ENCODE measurements around the gene KLF7.
A peak's percentile ranks its signal among the peaks of the same experiment; 100 is the strongest.

The KLF7 gene

DNA sequence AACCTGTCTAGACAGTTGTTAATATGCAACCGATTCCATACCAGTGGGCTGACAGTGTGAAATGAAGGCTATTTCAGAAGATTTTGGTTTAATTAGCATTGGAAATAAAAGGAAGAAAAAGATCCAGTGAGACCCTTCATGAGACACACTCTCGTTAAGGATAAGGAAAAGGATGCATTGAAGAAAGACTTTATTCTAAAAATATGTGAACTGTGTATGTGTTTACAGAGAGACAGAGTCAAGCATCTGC lies 2.1 kb downstream of the KLF7 start:
- H3K4me3 ChIP-seq (ENCODE audit: control insufficient read depth, low read depth, low read length), result peak overlapping the region; percentile 89
- DNase-seq (ENCODE audit: low read depth), result no peak
- TF ChIP-seq CTCF (IDR thresholded peaks at IDR 0.05; ENCODE audit: control insufficient read depth, insufficient read depth, low read depth, low read length, missing control alignments), result no peak

DNA sequence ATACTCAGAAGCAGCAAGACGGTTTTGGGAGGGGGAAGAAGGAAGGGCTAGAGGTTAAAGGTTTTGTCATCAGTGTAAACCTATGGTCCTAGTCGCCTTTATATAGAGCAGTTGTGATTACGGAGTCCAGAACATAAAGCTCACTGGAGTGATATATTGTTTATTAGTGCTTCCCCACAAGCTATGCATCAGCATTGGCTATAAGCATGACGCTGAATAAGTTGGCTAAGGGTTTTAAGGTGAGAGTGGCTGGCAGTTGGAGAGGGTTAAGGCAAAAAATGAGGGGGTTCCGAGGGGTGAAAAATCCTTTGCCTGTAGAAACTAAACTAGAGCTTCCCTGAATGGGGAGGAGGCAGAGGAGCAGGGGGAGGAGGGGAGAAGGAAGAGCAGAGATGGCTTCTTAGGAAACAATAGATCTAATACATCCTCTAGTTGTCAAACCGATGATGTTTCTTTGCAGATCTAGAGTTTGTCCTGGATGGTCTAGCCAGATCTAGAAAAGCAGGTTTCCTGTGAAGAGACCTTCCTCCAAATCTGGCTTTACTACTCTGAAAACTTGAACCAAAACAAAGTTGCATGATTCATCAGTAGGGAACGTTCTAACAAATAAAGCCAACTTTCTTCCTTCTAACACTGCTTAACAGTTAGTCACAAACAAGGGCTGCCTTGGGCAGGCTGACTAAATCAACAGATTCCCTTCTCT lies 2.5 kb downstream of the KLF7 start:
- peak overlapping the region; percentile 89 for H3K4me3 ChIP-seq (ENCODE audit: control insufficient read depth, low read depth, low read length)
- DNase-seq (ENCODE audit: low read depth), result peak; percentile 72
- TF ChIP-seq CTCF (IDR thresholded peaks at IDR 0.05; ENCODE audit: control insufficient read depth, insufficient read depth, low read depth, low read length, missing control alignments), result no peak

- peak overlapping the region; percentile 89 for H3K4me3 ChIP-seq (ENCODE audit: control insufficient read depth, low read depth, low read length)
- no peak for DNase-seq (ENCODE audit: low read depth)
- TF ChIP-seq CTCF (IDR thresholded peaks at IDR 0.05; ENCODE audit: control insufficient read depth, insufficient read depth, low read depth, low read length, missing control alignments), result no peak
Measured at GRCh38 chr2:207162316-207162715, 3.4 kb downstream of the KLF7 start.

DNA sequence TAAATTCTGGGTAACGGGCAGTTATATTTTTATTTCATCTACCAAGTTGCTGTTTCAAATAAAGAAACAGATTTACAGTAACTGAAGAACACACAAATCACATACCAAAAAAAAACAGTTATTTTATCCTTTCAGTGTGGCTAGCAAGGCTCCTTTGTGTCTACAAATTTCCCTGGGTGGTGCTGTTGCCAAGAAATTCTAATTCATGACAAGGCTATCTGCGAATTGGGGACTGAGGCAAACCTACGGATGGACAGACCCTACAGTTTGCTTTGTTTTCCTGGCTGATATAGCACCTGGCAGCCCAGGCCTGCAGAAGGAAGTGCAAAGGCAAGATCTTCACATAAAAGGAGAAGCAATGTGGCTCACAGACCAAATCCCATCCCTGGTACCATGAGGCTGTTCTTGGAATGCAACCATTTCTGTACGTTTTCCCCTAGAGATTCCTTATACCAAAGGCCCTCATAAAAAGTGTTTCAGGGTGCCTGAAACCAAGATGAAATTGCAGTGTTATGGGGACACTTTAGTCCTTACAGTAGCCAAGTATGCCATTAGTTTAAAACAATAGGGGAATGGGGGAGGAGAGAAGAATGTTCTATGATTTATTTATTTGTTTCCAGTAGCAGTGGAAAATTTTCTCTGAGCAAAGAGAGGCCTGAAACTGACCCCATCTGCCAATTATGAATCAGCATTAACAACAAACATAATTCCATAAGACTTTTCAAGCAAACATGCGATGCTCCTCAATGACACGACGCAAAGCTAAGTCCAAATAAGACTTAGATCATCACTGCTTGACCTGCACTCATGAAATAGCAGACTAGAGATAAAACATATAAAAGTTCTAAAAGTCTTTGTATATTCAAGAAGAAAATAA lies 4.3 kb downstream of the KLF7 start:
- DNase-seq (ENCODE audit: low read depth), result no peak
- H3K4me3 ChIP-seq (ENCODE audit: control insufficient read depth, low read depth, low read length), result no peak overlapping the region; the same call in 1 of the 2 replicates

GRCh38 chr2:207160115-207160514 lies 5.6 kb downstream of the KLF7 start:
- no peak for TF ChIP-seq CTCF (IDR thresholded peaks at IDR 0.05; ENCODE audit: control insufficient read depth, insufficient read depth, low read depth, low read length, missing control alignments)
- no peak for DNase-seq (ENCODE audit: low read depth)
- H3K4me3 ChIP-seq (ENCODE audit: control insufficient read depth, low read depth, low read length), result no peak overlapping the region

More for the DNA sequence above, 4.3 kb downstream of the KLF7 start:
- no peak for TF ChIP-seq CTCF (IDR thresholded peaks at IDR 0.05; ENCODE audit: control insufficient read depth, insufficient read depth, low read depth, low read length, missing control alignments)

DNA sequence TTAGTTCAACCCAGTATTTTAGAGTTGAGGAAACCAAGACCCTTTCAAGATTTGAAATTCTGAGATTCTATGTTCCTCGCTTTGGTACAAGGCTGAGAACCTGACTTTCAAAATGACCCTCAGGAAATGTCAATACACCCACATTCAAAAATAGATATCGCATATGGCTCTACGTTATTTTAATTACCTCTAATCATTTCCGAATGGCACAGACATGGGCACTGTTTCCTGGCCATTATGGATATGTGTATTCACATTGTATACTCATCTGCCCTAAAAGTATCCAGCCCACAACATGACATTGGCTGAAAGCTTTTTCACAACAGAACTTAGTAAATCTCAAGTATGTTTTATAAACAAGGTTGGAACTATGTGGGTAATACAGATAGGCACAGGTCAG lies 6.7 kb downstream of the KLF7 start:
- no peak for DNase-seq (ENCODE audit: low read depth)
- no peak for TF ChIP-seq CTCF (IDR thresholded peaks at IDR 0.05; ENCODE audit: control insufficient read depth, insufficient read depth, low read depth, low read length, missing control alignments)
- H3K4me3 ChIP-seq (ENCODE audit: control insufficient read depth, low read depth, low read length), result no peak overlapping the region
